Hair follicle dermal papilla cell (primary cell): ENCODE results near the gene VPS35L. TPM values are rescaled to one million over a fixed set of nuclear protein-coding genes. Genes with fewer than 3 reads are reported as not detected.

ENCODE experiments used
- total RNA-seq: library from RNA; depleted of rRNA; stranded (reverse); fragments of >200 nt; gene quantifications from 2 replicates; pipeline ENCODE4 v1.2.3, GENCODE V29; 2012

Gene VPS35L, protein sequence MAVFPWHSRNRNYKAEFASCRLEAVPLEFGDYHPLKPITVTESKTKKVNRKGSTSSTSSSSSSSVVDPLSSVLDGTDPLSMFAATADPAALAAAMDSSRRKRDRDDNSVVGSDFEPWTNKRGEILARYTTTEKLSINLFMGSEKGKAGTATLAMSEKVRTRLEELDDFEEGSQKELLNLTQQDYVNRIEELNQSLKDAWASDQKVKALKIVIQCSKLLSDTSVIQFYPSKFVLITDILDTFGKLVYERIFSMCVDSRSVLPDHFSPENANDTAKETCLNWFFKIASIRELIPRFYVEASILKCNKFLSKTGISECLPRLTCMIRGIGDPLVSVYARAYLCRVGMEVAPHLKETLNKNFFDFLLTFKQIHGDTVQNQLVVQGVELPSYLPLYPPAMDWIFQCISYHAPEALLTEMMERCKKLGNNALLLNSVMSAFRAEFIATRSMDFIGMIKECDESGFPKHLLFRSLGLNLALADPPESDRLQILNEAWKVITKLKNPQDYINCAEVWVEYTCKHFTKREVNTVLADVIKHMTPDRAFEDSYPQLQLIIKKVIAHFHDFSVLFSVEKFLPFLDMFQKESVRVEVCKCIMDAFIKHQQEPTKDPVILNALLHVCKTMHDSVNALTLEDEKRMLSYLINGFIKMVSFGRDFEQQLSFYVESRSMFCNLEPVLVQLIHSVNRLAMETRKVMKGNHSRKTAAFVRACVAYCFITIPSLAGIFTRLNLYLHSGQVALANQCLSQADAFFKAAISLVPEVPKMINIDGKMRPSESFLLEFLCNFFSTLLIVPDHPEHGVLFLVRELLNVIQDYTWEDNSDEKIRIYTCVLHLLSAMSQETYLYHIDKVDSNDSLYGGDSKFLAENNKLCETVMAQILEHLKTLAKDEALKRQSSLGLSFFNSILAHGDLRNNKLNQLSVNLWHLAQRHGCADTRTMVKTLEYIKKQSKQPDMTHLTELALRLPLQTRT
- total RNA-seq = 50.8 and 53.7 TPM in 2 replicates

DNA sequence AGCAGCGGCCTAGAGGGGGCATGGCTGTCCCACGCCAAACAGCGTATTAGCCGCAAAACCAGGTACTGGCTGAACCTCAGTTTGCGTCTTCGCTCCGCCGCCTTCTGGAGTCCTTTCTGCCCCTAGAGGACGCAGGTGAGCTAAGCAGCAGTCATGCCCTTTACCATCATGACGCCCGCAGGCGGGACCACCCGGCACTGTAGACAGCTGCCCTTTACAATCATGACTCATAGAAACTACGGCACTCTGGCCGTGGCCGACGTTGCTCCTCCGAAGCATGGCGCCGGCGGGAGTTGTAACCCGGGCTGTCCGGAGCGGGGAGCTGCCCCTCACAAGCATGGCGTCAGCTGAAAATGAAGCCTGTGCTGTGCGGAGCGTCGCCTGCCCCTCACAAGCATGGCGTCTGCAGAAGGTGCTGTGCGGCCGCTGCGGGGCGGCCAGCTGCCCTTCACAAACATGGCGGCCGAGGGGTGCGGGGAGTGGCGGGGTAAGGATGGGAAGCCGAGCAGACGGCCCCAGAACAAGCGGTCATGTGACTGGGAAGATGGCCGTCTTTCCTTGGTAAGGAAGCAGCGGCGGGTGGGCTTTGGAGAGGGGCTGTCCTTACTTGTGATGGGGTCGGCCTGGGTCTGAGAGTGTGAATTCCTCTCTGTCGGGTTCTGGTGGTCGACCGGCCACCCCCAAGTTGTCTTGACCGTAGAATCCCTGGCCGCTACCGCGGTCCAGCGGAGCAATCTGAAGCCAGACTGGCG, at the start of gene VPS35L:
VPS35L (plus strand) TSS at position 518 of the 752 bp plus-strand sequence; CDS start at position 545, 27 bp downstream.

DNA sequence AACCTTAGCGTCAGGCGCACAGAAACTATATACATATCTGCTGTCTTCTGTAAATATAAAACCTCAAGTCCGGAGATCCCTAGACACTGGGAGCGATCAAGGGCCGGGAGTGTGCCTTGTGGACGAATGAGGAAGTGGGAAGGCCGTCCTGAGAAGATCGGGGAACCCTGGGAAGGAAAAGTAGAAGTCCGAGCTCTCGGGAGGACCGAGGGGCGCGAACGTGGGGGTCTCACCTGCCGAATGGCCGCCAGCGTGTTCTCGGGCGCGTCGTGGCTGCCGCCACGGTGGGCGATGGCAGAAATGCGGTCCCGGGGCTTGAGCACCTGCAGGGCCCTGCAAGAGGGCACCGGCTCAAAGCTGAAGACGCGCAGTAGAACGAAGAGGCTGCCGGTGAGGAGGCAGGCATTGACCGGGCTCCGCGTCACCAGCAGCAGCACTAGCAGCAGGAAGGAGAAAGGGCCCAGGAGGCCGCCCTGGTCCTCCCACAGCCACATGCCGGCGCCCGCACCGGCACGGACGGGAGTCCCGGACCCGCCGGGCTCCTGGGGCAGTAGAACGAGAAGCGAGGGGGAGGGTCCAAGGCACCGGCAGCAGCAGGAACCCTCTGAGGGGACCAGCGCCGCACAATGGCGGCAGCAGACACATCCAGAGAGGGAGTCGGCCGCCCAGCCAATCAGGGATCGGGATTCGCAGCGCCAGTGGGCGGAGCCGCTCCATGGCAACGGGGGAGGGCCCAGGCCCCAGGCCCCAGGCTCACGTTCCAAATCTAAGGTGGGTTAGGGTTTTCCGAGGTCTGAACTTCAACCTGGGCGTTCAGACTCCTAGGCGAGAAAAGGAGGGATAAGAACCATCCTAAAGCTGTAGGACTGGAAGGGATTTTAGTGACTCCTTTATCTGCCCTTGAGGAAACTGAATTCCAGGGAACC, 33.8 kb upstream of the VPS35L start, which contains the start of gene GDE1:
GDE1 (minus strand) TSS at position 628 of the 926 bp plus-strand sequence; CDS start at position 494, 134 bp downstream.

DNA sequence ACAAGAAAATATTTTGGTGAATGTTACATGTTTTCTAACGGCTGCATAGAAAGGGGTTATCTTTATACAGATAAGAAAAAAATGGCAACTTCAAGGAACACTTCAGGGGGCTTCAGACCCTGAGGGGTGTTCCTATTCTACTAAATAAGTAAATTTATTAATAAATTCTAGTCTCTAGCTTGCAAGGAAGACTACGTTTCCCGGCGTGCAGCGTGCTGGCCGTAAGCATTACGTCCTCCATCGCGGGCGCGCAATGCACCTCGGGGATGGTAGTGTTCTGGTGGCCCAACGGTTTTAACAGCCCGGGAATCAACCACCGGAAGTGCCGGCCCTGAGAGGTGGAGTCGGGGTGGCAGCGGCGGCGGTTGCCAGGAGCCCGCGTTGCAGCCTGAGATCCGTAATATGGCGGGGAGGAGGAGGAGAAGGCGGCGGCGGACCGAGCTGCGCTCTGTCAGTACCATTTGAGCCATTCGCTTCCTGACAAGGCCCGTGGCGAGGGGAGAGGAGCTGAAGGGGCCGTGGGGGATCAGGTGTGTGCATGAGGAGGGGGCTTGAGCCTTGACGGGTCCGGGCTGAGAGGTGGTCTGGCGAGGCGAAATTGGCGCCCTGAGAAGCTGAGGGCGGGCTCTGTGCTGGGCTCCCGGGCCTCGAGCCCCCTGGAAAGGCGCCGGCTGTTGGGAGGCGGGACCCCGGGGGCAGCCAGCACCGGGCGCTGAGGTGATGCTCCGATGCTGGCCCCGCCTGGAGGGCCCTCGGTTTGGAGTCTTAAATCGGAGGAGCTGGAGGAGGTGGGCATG, 31.7 kb upstream of the VPS35L start, which contains the start of gene CCP110:
CCP110 (plus strand) TSS at position 384 of the 797 bp plus-strand sequence. CDS start 3,940 bp downstream, outside the sequence.

DNA sequence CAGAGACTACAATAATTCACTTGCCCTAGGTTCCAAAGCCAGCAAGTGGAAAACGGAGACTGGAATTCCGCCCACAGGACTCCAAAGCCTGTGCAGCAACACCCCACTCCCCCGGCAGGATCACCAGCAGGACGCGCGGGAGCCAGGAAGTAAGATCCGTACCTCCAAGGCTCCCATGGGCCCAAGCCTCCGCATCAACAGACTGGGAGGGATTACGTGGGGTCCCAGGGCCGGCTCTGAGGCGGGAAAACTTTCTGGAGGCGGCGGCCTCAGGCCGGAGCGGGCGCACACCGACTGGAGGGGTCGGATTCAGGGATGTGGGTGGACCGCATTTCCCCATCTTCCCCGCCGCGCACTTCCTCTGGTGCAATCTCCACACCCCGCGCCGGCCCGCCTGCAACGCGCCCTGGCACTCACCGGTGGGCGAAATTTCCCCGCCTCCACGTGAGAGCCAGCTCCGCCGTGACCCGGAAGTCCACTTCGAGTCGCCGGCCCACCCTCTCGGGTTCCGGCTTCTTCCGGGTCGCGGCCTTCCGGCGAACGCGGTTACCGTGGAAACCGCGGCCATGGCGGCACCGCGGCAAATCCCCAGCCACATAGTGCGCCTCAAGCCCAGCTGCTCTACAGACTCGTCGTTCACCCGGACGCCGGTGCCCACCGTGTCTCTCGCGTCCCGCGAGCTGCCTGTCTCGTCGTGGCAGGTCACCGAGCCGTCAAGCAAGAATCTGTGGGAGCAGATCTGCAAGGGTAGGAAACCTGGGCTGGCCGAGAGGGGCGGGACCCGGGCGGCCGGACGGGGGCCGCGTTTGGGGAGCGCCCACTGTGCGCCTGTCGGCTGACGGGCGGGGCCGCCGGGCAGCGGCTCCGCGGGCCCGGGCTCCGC, 162.5 kb downstream of the VPS35L start, which contains the start of the genes IQCK and KNOP1:
IQCK (plus strand) TSS at position 531 of the 883 bp plus-strand sequence; CDS start at position 567, 36 bp downstream.
KNOP1 (minus strand) TSS at position 487 of the 883 bp plus-strand sequence. CDS start 3,192 bp downstream, outside the sequence.

Other genes with a start within 250 kb of the VPS35L start
- gene TMC5, start 137.8 kb upstream of the VPS35L start, total RNA-seq = not detected in 2 replicates
- gene GDE1, start 33.6 kb upstream of the VPS35L start, total RNA-seq = 62.8 and 63.1 TPM in 2 replicates
- gene CCP110, start 31.8 kb upstream of the VPS35L start, total RNA-seq = 7.3 and 8.9 TPM in 2 replicates
- gene KNOP1, start 162.5 kb downstream of the VPS35L start, total RNA-seq = 8.1 and 8.5 TPM in 2 replicates
- gene IQCK, start 162.6 kb downstream of the VPS35L start, total RNA-seq = 6.0 and 7.0 TPM in 2 replicates